GM12878 (cell line): ENCODE measurements around the gene SHISA9. TPM values are rescaled to one million over a fixed set of nuclear protein-coding genes. Genes with fewer than 3 reads are reported as not detected.

Source experiments
- ATAC-seq: fragments of 200-7000 bp; cut with Tn5 transposase; 3 replicates; pipeline ENCODE4 v1.9.1; 2020; ENCODE audit warnings: mild to moderate bottlenecking, moderate library complexity
- BruUV-seq: library from RNA; stranded (reverse); fragments of 400-500 nt; replicated peaks from 2 replicates; lab custom pipeline; 2021; lab: Mats Ljungman, UMichigan
- CTCF ChIA-PET: fragments of 300-600 bp; sonication (Branson Sonifier 250); formaldehyde crosslinking; extraction: SDS; loops from one replicate; lab custom pipeline; 2021; ENCODE audit warnings: inconsistent platforms; lab: Yijun Ruan, JAX
- POLR2A ChIA-PET: fragments of 350-600 bp; formaldehyde crosslinking; extraction: SDS; loops from one replicate; lab custom pipeline; 2021; ENCODE audit warnings: inconsistent platforms; lab: Charles Lee
- RAD21 ChIA-PET: fragments of 300-600 bp; sonication (Branson Sonifier 250); formaldehyde crosslinking; loops from one replicate; lab custom pipeline; 2023; ENCODE audit warnings: antibody characterized with exemption; ENCODE audit not compliant: unreplicated experiment; lab: Charles Lee
- SMC1A ChIA-PET: fragments of 300-600 bp; sonication (Branson Sonifier 250); formaldehyde crosslinking; loops from one replicate; lab custom pipeline; 2023; ENCODE audit not compliant: unreplicated experiment, uncharacterized antibody; lab: Charles Lee
- DNase-seq: peaks from one replicate; pipeline ENCODE4 v3.0.0-alpha.2; 2011; ENCODE audit warnings: low read depth, low spot score
- FAIRE-seq: peaks from 3 replicates; lab custom pipeline; 2011; peaks lifted over from hg19 to GRCh38; lab: Jason Lieb, UNC
- H2AFZ ChIP-seq: 2 replicates; pipeline ENCODE4 v1.6.0; 2011; ENCODE audit warnings: low read depth, low read length, control low read depth; ENCODE audit not compliant: control insufficient read depth
- H3K27ac ChIP-seq: 2 replicates; pipeline ENCODE4 v1.5.1; 2011; ENCODE audit warnings: control low read depth; ENCODE audit not compliant: control insufficient read depth, insufficient read depth
- H3K27me3 ChIP-seq, 2 experiments: replicated peaks in 1 of 2; 2 replicates each; pipeline versions ENCODE4 v1.6.0 to v1.6.1; 2011; ENCODE audit warnings: low read length in 1 of 2; ENCODE audit not compliant: control insufficient read depth in 2 of 2, insufficient read depth in 2 of 2
- H3K36me3 ChIP-seq, 2 experiments: 2 replicates each; pipeline ENCODE4 v1.5.1; 2011; ENCODE audit warnings: low read length in 1 of 2; ENCODE audit not compliant: control insufficient read depth in 2 of 2, insufficient read depth in 2 of 2
- H3K4me1 ChIP-seq: 2 replicates; pipeline ENCODE4 v1.6.1; 2011; ENCODE audit warnings: mild to moderate bottlenecking, low read length, moderate library complexity, mixed read lengths; ENCODE audit not compliant: control insufficient read depth, insufficient read depth
- H3K4me2 ChIP-seq: 2 replicates; pipeline ENCODE4 v1.6.0; 2011; ENCODE audit warnings: control low read depth; ENCODE audit not compliant: control insufficient read depth, insufficient read depth
- H3K4me3 ChIP-seq: fragments of 200-600 bp; sonication (generic); 2 replicates; pipeline ENCODE4 v1.5.1; 2016
- H3K79me2 ChIP-seq: 2 replicates; pipeline ENCODE4 v1.6.0; 2011; ENCODE audit warnings: low read length; ENCODE audit not compliant: control insufficient read depth, insufficient read depth
- H3K9ac ChIP-seq: 2 replicates; pipeline ENCODE4 v1.8.0; 2011; ENCODE audit warnings: low read length, control low read depth, mixed read lengths; ENCODE audit not compliant: control insufficient read depth, insufficient read depth
- H3K9me3 ChIP-seq: replicated peaks from 3 replicates; pipeline ENCODE4 v1.5.1; 2011; ENCODE audit warnings: mild to moderate bottlenecking, low read length; ENCODE audit not compliant: control insufficient read depth, insufficient read depth
- H4K20me1 ChIP-seq: 2 replicates; pipeline ENCODE4 v1.6.0; 2011; ENCODE audit not compliant: control insufficient read depth, insufficient read depth
- BHLHE40 ChIP-seq, 2 experiments: fragments of 450-650 bp in 1 of 2; IDR thresholded peaks; 2 replicates each; pipeline ENCODE4 v1.6.1; 2011 to 2017; ENCODE audit warnings: low read depth in 2 of 2, borderline replicate concordance in 1 of 2, improper control_type of control experiment in 1 of 2, low read length in 1 of 2, mild to moderate bottlenecking in 1 of 2
- E2F8 ChIP-seq: fragments of 450-650 bp; IDR thresholded peaks from 2 replicates; pipeline ENCODE4 v1.6.1; 2018; ENCODE audit warnings: mild to moderate bottlenecking, low read depth, moderate library complexity; ENCODE audit not compliant: partially characterized antibody
- ZNF217 ChIP-seq: fragments of 450-650 bp; IDR thresholded peaks from 2 replicates; pipeline ENCODE4 v1.6.1; 2017; ENCODE audit warnings: antibody characterized with exemption, mild to moderate bottlenecking
- ZNF592 ChIP-seq: fragments of 450-650 bp; IDR thresholded peaks from 2 replicates; pipeline ENCODE4 v1.6.1; 2017; ENCODE audit warnings: mild to moderate bottlenecking, moderate library complexity
- whole genome bisulfite sequencing: methylation state at CpG from one replicate; pipeline ENCODE4 v1.1.6; 2016; ENCODE audit warnings: low lambda C conversion rate; ENCODE audit not compliant: insufficient replicate concordance, insufficient coverage; ENCODE audit errors: missing lambda C conversion rate; 5-methylcytosine and 5-hydroxymethylcytosine counted together
- in situ Hi-C: fragments of 300-500 bp; cut with MboI; formaldehyde crosslinking; loops from 9 replicates; pipeline ENCODE4 v1.14.3; 2018; ENCODE audit warnings: mixed read lengths
- intact Hi-C: fragments of 100-400 bp; cut with micrococcal nuclease; formaldehyde crosslinking; loops from one replicate; pipeline ENCODE4 v1.14.2; 2022; ENCODE audit not compliant: unreplicated experiment
- polyA plus RNA-seq, 11 experiments: library from polyadenylated mRNA; depleted of rRNA in 4 of 11; unstranded in 6 of 11; stranded (reverse) in 5 of 11; fragments of >200 nt; fragmentation: Nextera tagmentation in 4 of 11; fragmentation: Illumina TruSeq in 1 of 11; extraction: Ambion mirVana in 4 of 11; extraction: Trizol in 1 of 11; gene quantifications; 1 replicate in 1 of 11; 2 replicates in 10 of 11; pipeline versions ENCODE4 v1.2.1 to v1.2.3, GENCODE V29; 2011 to 2016; ENCODE audit warnings: inconsistent platforms in 2 of 11, missing spikeins in 2 of 11, low read depth in 1 of 11
- total RNA-seq, 4 experiments: library from RNA; depleted of rRNA in 3 of 4; stranded (reverse); fragments of >200 nt in 3 of 4; fragmentation: Illumina TruSeq in 1 of 4; extraction: Trizol in 1 of 4; gene quantifications; 2 replicates each; pipeline versions ENCODE4 v1.2.1 to v1.2.3, GENCODE V29; 2013 to 2021
- TF ChIP-seq, protein P1 (sequence below): fragments of 450-650 bp; IDR thresholded peaks from 2 replicates; pipeline ENCODE4 v1.6.1; 2014; ENCODE audit warnings: mild to moderate bottlenecking

The SHISA9 gene
- total and polyA plus RNA-seq, 10 of the 15 experiments (the other 5 are each of a cell fraction or from before 2014, with no cell fraction given) = 0.03 to 25.5 (median 0.07) TPM

GRCh38 chr16:13181432-13181831, 280.0 kb downstream of the SHISA9 start:
- in situ Hi-C loops (no loop called here), intact Hi-C loops (no loop called here)
- no peak overlapping the region for H3K27ac ChIP-seq
- DNase-seq = no peak
- RAD21 ChIA-PET = interaction anchor here (2.0 kb wide), 1 partner anchor 61 kb away, joined by 6 read pairs; no protein-coding TSS in a partner anchor
- no peaks in the 10 kb centered on the region for H3K9me3 ChIP-seq
- 28% methylated on average over 3 of the region's 3 CpGs for WGBS
- H3K9ac ChIP-seq = no peak overlapping the region
- H3K4me1 ChIP-seq = no peaks in the 10 kb centered on the region
- SMC1A ChIA-PET = interaction anchor here (1.2 to 1.3 kb wide), 4 partner anchors 13 to 273 kb away, joined by 3 to 4 read pairs (median 4); no protein-coding TSS in a partner anchor
- BruUV-seq = no TSS peak
- POLR2A ChIA-PET = interaction anchor here (1.4 kb wide), 1 partner anchor 9 kb away, joined by 3 read pairs; no protein-coding TSS in a partner anchor
- H3K4me2 ChIP-seq = no peak overlapping the region
- H3K4me3 ChIP-seq = no peak overlapping the region
- CTCF ChIA-PET = interaction anchor here (1.1 kb wide), 1 partner anchor 285 kb away, joined by 4 read pairs; no protein-coding TSS in a partner anchor
- no peaks in the 10 kb centered on the region for H3K27me3 ChIP-seq
- TF ChIP-seq BHLHE40 (IDR thresholded peaks at IDR 0.05; ENCODE audit: borderline replicate concordance in 1 of 2, low read depth in 2 of 2, low read length in 1 of 2) (no peak), ZNF592 (no peak), E2F8 (no peak), ZNF217 (no peak)
- TF ChIP-seq, protein P1, sequence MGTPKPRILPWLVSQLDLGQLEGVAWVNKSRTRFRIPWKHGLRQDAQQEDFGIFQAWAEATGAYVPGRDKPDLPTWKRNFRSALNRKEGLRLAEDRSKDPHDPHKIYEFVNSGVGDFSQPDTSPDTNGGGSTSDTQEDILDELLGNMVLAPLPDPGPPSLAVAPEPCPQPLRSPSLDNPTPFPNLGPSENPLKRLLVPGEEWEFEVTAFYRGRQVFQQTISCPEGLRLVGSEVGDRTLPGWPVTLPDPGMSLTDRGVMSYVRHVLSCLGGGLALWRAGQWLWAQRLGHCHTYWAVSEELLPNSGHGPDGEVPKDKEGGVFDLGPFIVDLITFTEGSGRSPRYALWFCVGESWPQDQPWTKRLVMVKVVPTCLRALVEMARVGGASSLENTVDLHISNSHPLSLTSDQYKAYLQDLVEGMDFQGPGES = no peak
- no peaks in the 10 kb centered on the region for H4K20me1 ChIP-seq
- no peak for FAIRE-seq
- H3K79me2 ChIP-seq = no peaks in the 10 kb centered on the region
- no peak overlapping the region for H2AFZ ChIP-seq
- H3K36me3 ChIP-seq = no peaks in the 10 kb centered on the region
- ATAC-seq = no peak
